ENCODE results near the gene LCLAT1. TPM values are rescaled to one million over a fixed set of nuclear protein-coding genes. Genes with fewer than 3 reads are reported as not detected.
"Not testable (repeated sequence)": the region's sequence is repeated elsewhere in the genome, so short reads cannot be mapped to it uniquely, and the experiment has no call there.

The LCLAT1 gene
- total RNA-seq, 1 donor from 2014 or later, result 27.7 TPM

- no peak for DNase-seq (ENCODE audit: low read depth, low spot score)
- Mint-ChIP-seq H3K36me3 (ENCODE audit: low read depth) (no peaks in the 10 kb centered on the region), H3K27me3 (ENCODE audit: low read depth) (no peaks in the 10 kb centered on the region), H3K4me1 (no peaks in the 10 kb centered on the region), H3K9me3 (no peaks in the 10 kb centered on the region), H3K27ac (ENCODE audit: unreplicated experiment) (no peak overlapping the region), H3K4me3 (no peak overlapping the region)
- TF ChIP-seq CTCF (conservative IDR thresholded peaks at IDR 0.05), result no peak
These were observed 41.1 kb downstream of the LCLAT1 start for GRCh38 chr2:30488012-30488659.

DNA sequence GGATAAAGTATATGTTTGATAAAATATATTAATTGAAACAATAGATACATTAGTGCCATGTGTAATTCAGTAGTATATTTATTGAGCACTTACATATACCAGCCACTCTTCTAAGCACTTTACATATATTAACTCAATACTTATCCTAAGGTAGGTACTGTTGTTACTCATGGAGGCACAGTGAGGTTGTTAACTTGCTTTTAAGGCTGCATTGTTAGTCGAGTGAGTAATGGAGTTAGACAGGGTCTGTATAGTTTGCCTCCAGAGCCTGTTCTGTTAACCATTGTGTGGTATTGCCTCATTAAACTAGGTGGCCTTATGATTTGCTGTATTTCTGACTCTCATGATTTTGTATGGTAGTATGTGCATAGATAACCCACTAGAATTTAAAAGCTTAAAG is 44.2 kb downstream of the LCLAT1 start:
- DNase-seq (ENCODE audit: low read depth, low spot score), result no peak
- no peaks in the 10 kb centered on the region for H3K4me1 Mint-ChIP-seq
- no peaks in the 10 kb centered on the region for H3K27me3 Mint-ChIP-seq (ENCODE audit: low read depth)
- no peak overlapping the region for H3K27ac Mint-ChIP-seq (ENCODE audit: unreplicated experiment)
- peaks cover 5% of the 10 kb centered on the region for H3K9me3 Mint-ChIP-seq
- TF ChIP-seq CTCF (conservative IDR thresholded peaks at IDR 0.05), result no peak
- H3K36me3 Mint-ChIP-seq (ENCODE audit: low read depth), result peaks cover 6% of the 10 kb centered on the region
- no peak overlapping the region for H3K4me3 Mint-ChIP-seq

- no peaks in the 10 kb centered on the region for H3K4me1 Mint-ChIP-seq
- no peak for TF ChIP-seq CTCF (conservative IDR thresholded peaks at IDR 0.05)
- peaks cover 13% of the 10 kb centered on the region for H3K36me3 Mint-ChIP-seq (ENCODE audit: low read depth)
- no peak for DNase-seq (ENCODE audit: low read depth, low spot score)
- peaks cover 7% of the 10 kb centered on the region for H3K9me3 Mint-ChIP-seq
- H3K27me3 Mint-ChIP-seq (ENCODE audit: low read depth), result no peaks in the 10 kb centered on the region
- H3K27ac Mint-ChIP-seq (ENCODE audit: unreplicated experiment), result no peak overlapping the region
- no peak overlapping the region for H3K4me3 Mint-ChIP-seq
These were observed 45.1 kb downstream of the LCLAT1 start for GRCh38 chr2:30492185-30492584.

DNA sequence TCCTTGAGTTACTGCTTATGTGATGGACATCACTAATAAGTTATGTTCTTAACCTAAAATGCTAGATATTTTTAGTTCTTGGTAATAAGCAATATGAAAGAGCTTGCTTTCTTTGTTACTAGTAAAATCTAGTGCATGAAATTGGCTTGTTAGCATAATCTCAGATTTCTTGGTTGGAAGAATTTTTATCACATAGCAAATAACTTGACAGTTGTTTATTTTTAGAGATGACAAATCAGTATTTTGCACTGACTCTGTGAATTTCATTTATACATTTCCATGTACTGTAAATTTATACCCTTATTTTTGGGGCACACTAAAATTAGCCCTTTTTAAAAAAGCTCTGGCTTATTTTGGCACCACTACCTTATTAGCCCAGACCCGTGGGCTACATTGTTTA is 45.6 kb downstream of the LCLAT1 start:
- no peak for TF ChIP-seq CTCF (conservative IDR thresholded peaks at IDR 0.05)

DNA sequence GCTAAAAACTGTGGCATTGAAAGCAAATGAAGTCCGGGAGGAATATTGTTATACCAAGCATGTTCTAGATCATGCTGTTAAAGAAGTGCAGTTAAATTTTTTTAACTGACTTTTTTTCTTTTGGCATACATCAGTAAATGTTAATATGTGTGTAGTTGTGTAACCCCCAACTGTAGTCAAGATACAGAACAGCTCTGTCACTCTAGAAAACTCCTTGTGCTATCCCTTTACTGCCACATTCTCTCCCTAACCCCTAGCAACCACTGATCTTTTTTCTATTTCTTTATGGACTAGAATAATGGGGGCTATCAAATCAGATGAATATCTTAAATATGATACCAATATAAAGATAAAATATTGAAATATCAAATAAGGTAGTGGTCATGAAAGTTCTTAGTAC is 46.4 kb downstream of the LCLAT1 start:
- no peak for TF ChIP-seq CTCF (conservative IDR thresholded peaks at IDR 0.05)
- peaks cover 23% of the 10 kb centered on the region for H3K36me3 Mint-ChIP-seq (ENCODE audit: low read depth)
- H3K9me3 Mint-ChIP-seq, result peaks cover 14% of the 10 kb centered on the region
- no peaks in the 10 kb centered on the region for H3K27me3 Mint-ChIP-seq (ENCODE audit: low read depth)
- H3K27ac Mint-ChIP-seq (ENCODE audit: unreplicated experiment), result no peak overlapping the region
- no peak overlapping the region for H3K4me3 Mint-ChIP-seq
- no peaks in the 10 kb centered on the region for H3K4me1 Mint-ChIP-seq
- DNase-seq (ENCODE audit: low read depth, low spot score), result no peak

More for the DNA sequence above, 45.6 kb downstream of the LCLAT1 start:
- Mint-ChIP-seq H3K36me3 (ENCODE audit: low read depth) (peaks cover 14% of the 10 kb centered on the region), H3K27me3 (ENCODE audit: low read depth) (no peaks in the 10 kb centered on the region), H3K27ac (ENCODE audit: unreplicated experiment) (no peak overlapping the region), H3K4me3 (no peak overlapping the region), H3K9me3 (peaks cover 9% of the 10 kb centered on the region), H3K4me1 (no peaks in the 10 kb centered on the region)
- no peak for DNase-seq (ENCODE audit: low read depth, low spot score)

DNA sequence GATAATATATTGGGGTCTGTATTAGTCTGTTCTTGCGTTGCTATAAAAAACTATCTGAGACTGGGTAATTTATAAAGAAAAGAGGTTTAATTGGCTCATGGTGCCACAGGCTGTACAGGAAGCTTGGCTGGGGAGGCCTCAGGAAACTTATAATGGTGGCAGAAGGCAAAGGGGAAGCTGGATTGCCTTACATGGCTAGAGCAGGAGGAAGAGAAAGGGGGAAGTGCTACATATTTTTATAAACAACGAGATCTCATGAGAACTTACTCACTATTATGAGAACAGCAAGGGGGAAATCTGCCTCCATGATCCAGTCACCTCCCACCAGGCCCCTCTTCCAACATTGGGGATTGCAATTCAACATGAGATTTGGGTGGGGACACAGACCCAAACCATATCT is 48.9 kb downstream of the LCLAT1 start:
- H3K27ac Mint-ChIP-seq (ENCODE audit: unreplicated experiment); DNase-seq (ENCODE audit: low read depth, low spot score); H3K4me1 Mint-ChIP-seq; H3K27me3 Mint-ChIP-seq (ENCODE audit: low read depth); H3K4me3 Mint-ChIP-seq: not testable (repeated sequence)
- Mint-ChIP-seq H3K9me3 (peaks cover 20% of the 10 kb centered on the region), H3K36me3 (ENCODE audit: low read depth) (peaks cover 35% of the 10 kb centered on the region)
